Common myeloid progenitor, CD34-positive (primary cell): ENCODE measurements around the gene XYLT1.

Experiments used
- CTCF ChIA-PET: fragments of 350-600 bp; sonication (Branson Sonifier 250); formaldehyde crosslinking; loops from one replicate; lab custom pipeline; 2021; ENCODE audit warnings: antibody characterized with exemption; lab: Charles Lee
- POLR2A ChIA-PET: fragments of 350-600 bp; sonication (Branson Sonifier 250); formaldehyde crosslinking; loops from one replicate; lab custom pipeline; 2021; ENCODE audit warnings: antibody characterized with exemption; lab: Charles Lee
- DNase-seq, 3 donors: peaks; one replicate each; pipeline versions ENCODE4 v3.0.0 to v3.0.0-alpha.2; 2013
- H3K27ac ChIP-seq, 2 experiments: 1 replicate in 1 of 2; 2 replicates in 1 of 2; pipeline ENCODE4 v1.7.0; 2013; ENCODE audit warnings: inconsistent platforms in 2 of 2, low read length in 2 of 2, mild to moderate bottlenecking in 2 of 2, low read depth in 1 of 2, moderate library complexity in 1 of 2; ENCODE audit not compliant: severe bottlenecking in 2 of 2, insufficient read depth in 1 of 2, poor library complexity in 1 of 2
- H3K27me3 ChIP-seq, 5 experiments: replicated peaks in 2 of 5; 1 replicate in 3 of 5; 2 replicates in 2 of 5; pipeline versions ENCODE4 v1.6.1 to v1.7.0; 2013; ENCODE audit warnings: low read length in 4 of 5, mild to moderate bottlenecking in 2 of 5, moderate library complexity in 2 of 5, inconsistent platforms in 1 of 5; ENCODE audit not compliant: insufficient read depth in 5 of 5, control insufficient read depth in 4 of 5
- H3K36me3 ChIP-seq, 4 experiments: 1 replicate in 2 of 4; 2 replicates in 2 of 4; pipeline versions ENCODE4 v1.6.1 to v1.7.0; 2013; ENCODE audit warnings: low read length in 3 of 4, control low read depth in 1 of 4, mild to moderate bottlenecking in 1 of 4; ENCODE audit not compliant: control insufficient read depth in 4 of 4, insufficient read depth in 4 of 4
- H3K4me1 ChIP-seq, 4 experiments: 1 replicate in 3 of 4; 2 replicates in 1 of 4; pipeline versions ENCODE4 v1.6.1 to v1.7.1; 2013; ENCODE audit warnings: low read length in 3 of 4, mild to moderate bottlenecking in 3 of 4, control low read depth in 1 of 4, inconsistent platforms in 1 of 4, moderate library complexity in 1 of 4; ENCODE audit not compliant: control insufficient read depth in 4 of 4, insufficient read depth in 4 of 4; ENCODE audit errors: control extremely low read depth in 1 of 4
- H3K4me3 ChIP-seq, 7 experiments: 1 replicate in 4 of 7; 2 replicates in 3 of 7; pipeline versions ENCODE4 v1.5.1 to v1.7.0; 2013; ENCODE audit warnings: mild to moderate bottlenecking in 7 of 7, low read length in 6 of 7, moderate library complexity in 6 of 7, inconsistent platforms in 2 of 7, low read depth in 2 of 7, control low read depth in 1 of 7; ENCODE audit not compliant: insufficient read depth in 4 of 7, control insufficient read depth in 1 of 7; ENCODE audit errors: extremely low read depth in 1 of 7
- H3K9me3 ChIP-seq, 5 experiments: 1 replicate in 4 of 5; 2 replicates in 1 of 5; pipeline versions ENCODE4 v1.6.1 to v1.7.1; 2013; ENCODE audit warnings: low read length in 4 of 5, mild to moderate bottlenecking in 2 of 5, inconsistent platforms in 1 of 5, low read depth in 1 of 5, moderate library complexity in 1 of 5; ENCODE audit not compliant: control insufficient read depth in 4 of 5, insufficient read depth in 2 of 5; ENCODE audit errors: control extremely low read depth in 1 of 5
- WGBS: methylation state at CpG from one replicate; pipeline ENCODE4 v1.1.5; 2013; ENCODE audit not compliant: insufficient coverage; 5-methylcytosine and 5-hydroxymethylcytosine counted together

Gene XYLT1

GRCh38 chr16:17382514-17382913 lies 88.2 kb downstream of the XYLT1 start:
- no peaks in the 10 kb centered on the region for H3K27me3 ChIP-seq
- 49% methylated on average over 6 of the region's 6 CpGs for WGBS
- H3K4me1 ChIP-seq = peaks cover 23 to 79% (median 66%) of the 10 kb centered on the region in 4 experiments
- peak overlapping the region in 2 of 7 experiments; percentile 10 to 40 for H3K4me3 ChIP-seq
- ChIA-PET CTCF (interaction anchor here (0.9 to 4.9 kb wide), 2 partner anchors 13 to 36 kb away, joined by 3 to 22 read pairs; no protein-coding TSS in a partner anchor), POLR2A (interaction anchor here (0.6 kb wide), 1 partner anchor 1495 kb away, joined by 3 read pairs; no protein-coding TSS in a partner anchor)
- no peaks in the 10 kb centered on the region for H3K36me3 ChIP-seq
- H3K9me3 ChIP-seq = no peaks in the 10 kb centered on the region
- no peak overlapping the region for H3K27ac ChIP-seq
- peak in 2 of 3 donors; percentile 65 to 80 for DNase-seq

- no peaks in the 10 kb centered on the region for H3K27me3 ChIP-seq
- no peaks in the 10 kb centered on the region for H3K9me3 ChIP-seq
- no peaks in the 10 kb centered on the region for H3K36me3 ChIP-seq
- CTCF ChIA-PET = interaction anchor here (0.9 to 4.9 kb wide), 2 partner anchors 14 to 27 kb away, joined by 3 to 22 read pairs; no protein-coding TSS in a partner anchor
- H3K4me1 ChIP-seq = peaks cover 25 to 86% (median 73%) of the 10 kb centered on the region in 4 experiments
- WGBS = 100% methylated on average over 1 of the region's 1 CpG
- no peak for DNase-seq
- POLR2A ChIA-PET = no interaction called here
- no peak overlapping the region for H3K4me3 ChIP-seq
- no peak overlapping the region for H3K27ac ChIP-seq
Measured at GRCh38 chr16:17381784-17382183, 89.0 kb downstream of the XYLT1 start.

- peak overlapping the region; percentile 79 to 80 for H3K27ac ChIP-seq
- ChIA-PET CTCF (interaction anchor here (0.9 to 1.5 kb wide), 9 partner anchors 8 to 94 kb away, joined by 3 to 8 read pairs (median 3); no protein-coding TSS in a partner anchor), POLR2A (no interaction called here)
- no peaks in the 10 kb centered on the region for H3K36me3 ChIP-seq
- WGBS = 6% methylated on average over 2 of the region's 3 CpGs
- H3K9me3 ChIP-seq = no peaks in the 10 kb centered on the region
- H3K4me3 ChIP-seq = peak overlapping the region in 3 of 7 experiments; percentile 39 to 63 (median 46)
- DNase-seq = peak; percentile 90 to 95 (median 93)
- H3K27me3 ChIP-seq = no peaks in the 10 kb centered on the region
- peaks cover 25 to 98% (median 83%) of the 10 kb centered on the region in 4 experiments for H3K4me1 ChIP-seq
Measured at GRCh38 chr16:17380613-17381012, 90.1 kb downstream of the XYLT1 start.

- Histone ChIP-seq H3K4me3 (peak overlapping the region in 2 of 7 experiments; percentile 17 to 42), H3K27ac (peak overlapping the region in 1 of 2 experiments; percentile 58), H3K27me3 (no peaks in the 10 kb centered on the region), H3K36me3 (no peaks in the 10 kb centered on the region), H3K9me3 (no peaks in the 10 kb centered on the region), H3K4me1 (peaks cover 26 to 99% (median 89%) of the 10 kb centered on the region in 4 experiments)
- peak in 1 of 3 donors; percentile 63 for DNase-seq
- WGBS = 9% methylated on average over 4 of the region's 7 CpGs
- POLR2A ChIA-PET = no interaction called here
- CTCF ChIA-PET = interaction anchor here (1.2 to 1.9 kb wide), 3 partner anchors 9 to 70 kb away, joined by 4 to 5 read pairs (median 4); no protein-coding TSS in a partner anchor
Measured at GRCh38 chr16:17379121-17379571, 91.6 kb downstream of the XYLT1 start.

- H3K36me3 ChIP-seq = no peaks in the 10 kb centered on the region
- no peaks in the 10 kb centered on the region for H3K27me3 ChIP-seq
- peak overlapping the region in 1 of 7 experiments; percentile 3 for H3K4me3 ChIP-seq
- WGBS = 74% methylated on average over 6 of the region's 11 CpGs
- H3K4me1 ChIP-seq = peaks cover 26 to 91% (median 84%) of the 10 kb centered on the region in 4 experiments
- DNase-seq = peak in 2 of 3 donors; percentile 85 to 88
- H3K27ac ChIP-seq = peak overlapping the region in 1 of 2 experiments; percentile 57
- ChIA-PET CTCF (interaction anchor here (0.7 to 1.9 kb wide), 10 partner anchors 20 to 95 kb away, joined by 3 to 8 read pairs (median 4); no protein-coding TSS in a partner anchor), POLR2A (interaction anchor here (0.7 to 1.1 kb wide), 2 partner anchors 35 to 251 kb away, joined by 3 to 7 read pairs; no protein-coding TSS in a partner anchor)
- no peaks in the 10 kb centered on the region for H3K9me3 ChIP-seq
Measured at GRCh38 chr16:17377360-17378324, 93.1 kb downstream of the XYLT1 start.

- H3K27ac ChIP-seq = peak overlapping the region; percentile 10 to 67
- CTCF ChIA-PET = interaction anchor here (0.8 to 2.4 kb wide), 4 partner anchors 10 to 41 kb away, joined by 3 to 7 read pairs (median 5); no protein-coding TSS in a partner anchor
- POLR2A ChIA-PET = interaction anchor here (0.6 to 0.7 kb wide), 2 partner anchors 22 to 39 kb away, joined by 3 to 4 read pairs; no protein-coding TSS in a partner anchor
Measured at GRCh38 chr16:17375461-17376304, 95.1 kb downstream of the XYLT1 start.

More at GRCh38 chr16:17375461-17376304, 95.1 kb downstream of the XYLT1 start:
- Histone ChIP-seq H3K9me3 (no peaks in the 10 kb centered on the region), H3K4me3 (peak overlapping the region in 2 of 7 experiments; percentile 27 to 32), H3K27me3 (no peaks in the 10 kb centered on the region), H3K4me1 (peaks cover 33 to 87% (median 80%) of the 10 kb centered on the region in 4 experiments), H3K36me3 (no peaks in the 10 kb centered on the region)
- DNase-seq = peak in 2 of 3 donors; percentile 72 to 80
- 21% methylated on average over 9 of the region's 17 CpGs for WGBS
